ENCODE results near the gene AGPAT2. TPM values are rescaled to one million over a fixed set of nuclear protein-coding genes. Genes with fewer than 3 reads are reported as not detected.
"Not testable (repeated sequence)": the region's sequence is repeated elsewhere in the genome, so short reads cannot be mapped to it uniquely, and the experiment has no call there.

AGPAT2 gene
- total RNA-seq, 2 experiments from 2014 or later: 16.9 to 20.5 TPM

- no peak for DNase-seq
- Mint-ChIP-seq H3K27ac (no peak overlapping the region), H3K27me3 (peaks cover 41% of the 10 kb centered on the region), H3K36me3 (no peaks in the 10 kb centered on the region), H3K4me1 (peaks cover 3% of the 10 kb centered on the region), H3K9me3 (ENCODE audit: low read depth) (no peaks in the 10 kb centered on the region), H3K4me3 (no peak overlapping the region)
- CTCF ChIA-PET: no interaction called here
- no peak for ATAC-seq
Measured at GRCh38 chr9:136714893-136715274, 27.6 kb upstream of the AGPAT2 start.

GRCh38 chr9:136714096-136714892, 27.0 kb upstream of the AGPAT2 start:
- CTCF ChIA-PET: interaction anchor here (1.5 to 1.6 kb wide), 2 partner anchors 11 to 15 kb away, joined by 4 to 7 read pairs; no protein-coding TSS in a partner anchor
- peaks cover 3% of the 10 kb centered on the region for H3K4me1 Mint-ChIP-seq
- H3K27ac Mint-ChIP-seq: no peak overlapping the region
- H3K9me3 Mint-ChIP-seq (ENCODE audit: low read depth): no peaks in the 10 kb centered on the region
- DNase-seq (no peak), ATAC-seq (no peak)
- H3K27me3 Mint-ChIP-seq: peaks cover 41% of the 10 kb centered on the region
- no peaks in the 10 kb centered on the region for H3K36me3 Mint-ChIP-seq
- no peak overlapping the region for H3K4me3 Mint-ChIP-seq

- Mint-ChIP-seq H3K4me1 (peaks cover 3% of the 10 kb centered on the region), H3K27ac (no peak overlapping the region), H3K4me3 (no peak overlapping the region), H3K36me3 (no peaks in the 10 kb centered on the region), H3K27me3 (peaks cover 41% of the 10 kb centered on the region), H3K9me3 (ENCODE audit: low read depth) (no peaks in the 10 kb centered on the region)
- DNase-seq (no peak), ATAC-seq (no peak)
- CTCF ChIA-PET: interaction anchor here (1.5 to 2.1 kb wide), 3 partner anchors 12 to 15 kb away, joined by 4 to 7 read pairs (median 7); no protein-coding TSS in a partner anchor
Measured at GRCh38 chr9:136713550-136713949, 26.3 kb upstream of the AGPAT2 start.

- CTCF ChIA-PET: interaction anchor here (1.5 to 2.1 kb wide), 3 partner anchors 13 to 16 kb away, joined by 4 to 7 read pairs (median 7); no protein-coding TSS in a partner anchor
- Mint-ChIP-seq H3K36me3 (no peaks in the 10 kb centered on the region), H3K4me3 (no peak overlapping the region), H3K27ac (no peak overlapping the region), H3K4me1 (peaks cover 3% of the 10 kb centered on the region), H3K27me3 (peaks cover 46% of the 10 kb centered on the region), H3K9me3 (ENCODE audit: low read depth) (no peaks in the 10 kb centered on the region)
- no peak for ATAC-seq
- DNase-seq: no peak
Measured at GRCh38 chr9:136712690-136713544, 25.7 kb upstream of the AGPAT2 start.

DNA sequence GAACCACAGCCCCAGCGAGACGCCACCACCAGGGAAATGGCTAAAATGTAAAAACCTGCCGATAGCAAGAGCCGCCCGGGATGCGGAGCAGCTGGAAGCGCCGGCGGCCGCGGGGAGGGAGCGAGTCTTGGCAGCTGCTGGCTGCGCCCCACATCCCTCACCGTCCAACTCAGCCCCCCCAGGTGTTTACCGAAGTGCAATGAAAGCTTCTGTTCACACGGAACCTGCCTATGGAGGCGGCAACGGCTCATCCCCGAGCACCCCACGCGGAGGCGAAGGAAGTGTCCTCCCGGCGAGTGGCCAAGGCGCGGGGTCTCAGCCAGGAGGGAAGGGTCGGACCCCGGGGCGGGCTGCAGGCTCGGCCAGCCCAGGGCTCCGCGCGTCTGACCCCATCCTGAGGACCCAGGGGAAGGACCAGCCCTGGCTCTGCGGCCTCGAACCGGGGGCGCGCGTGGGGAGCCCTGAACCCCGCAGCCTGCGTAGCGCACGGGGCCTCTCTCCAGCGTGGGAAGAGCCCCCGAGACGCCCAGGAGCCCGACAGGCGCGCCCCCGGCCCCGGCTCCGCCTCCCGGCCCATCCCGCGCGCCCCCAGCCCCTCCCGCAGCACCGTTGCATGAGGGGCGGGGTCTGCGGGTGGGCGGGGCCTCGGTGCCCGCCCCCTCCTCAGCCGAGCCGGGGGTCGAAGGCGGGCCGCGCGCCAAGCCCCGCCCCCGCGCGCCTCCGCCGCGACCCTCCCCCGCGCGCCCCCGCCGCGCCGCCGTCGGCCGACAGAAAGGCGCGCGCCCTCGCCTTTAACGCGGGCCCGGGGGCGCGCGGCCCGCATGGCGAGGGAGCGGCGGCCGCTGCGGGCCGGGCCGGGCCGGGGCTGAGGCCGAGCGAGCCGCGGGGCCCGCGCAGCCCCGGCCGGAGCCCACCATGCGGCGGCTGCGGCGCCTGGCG, 24.8 kb upstream of the AGPAT2 start, which contains the start of gene DIPK1B:
TSS of gene DIPK1B (plus strand) at position 822 of the 939 bp plus-strand sequence. CDS start at position 916, 94 bp downstream.
- peak; percentile 10 for ATAC-seq
- CTCF ChIA-PET: interaction anchor here (2.1 kb wide), 1 partner anchor 15 kb away, joined by 7 read pairs; no protein-coding TSS in a partner anchor
- no peak within 1 kb of the TSS for H3K27ac Mint-ChIP-seq
- H3K36me3 Mint-ChIP-seq: no peaks in the 10 kb centered on the region
- peaks cover 46% of the 10 kb centered on the region for H3K27me3 Mint-ChIP-seq
- no peak for DNase-seq
- no peaks in the 10 kb centered on the region for H3K9me3 Mint-ChIP-seq (ENCODE audit: low read depth)
- no peak within 1 kb of the TSS for H3K4me3 Mint-ChIP-seq
- peaks cover 3% of the 10 kb centered on the region for H3K4me1 Mint-ChIP-seq

- not testable (repeated sequence) for H3K4me3 Mint-ChIP-seq; H3K36me3 Mint-ChIP-seq; H3K27ac Mint-ChIP-seq; ATAC-seq; DNase-seq; H3K9me3 Mint-ChIP-seq (ENCODE audit: low read depth); H3K4me1 Mint-ChIP-seq
- H3K27me3 Mint-ChIP-seq: peaks cover 43% of the 10 kb centered on the region
- CTCF ChIA-PET: interaction anchor here (0.7 kb wide), 1 partner anchor 221 kb away, joined by 3 read pairs; no protein-coding TSS in a partner anchor
Measured at GRCh38 chr9:136711219-136711648, 24.0 kb upstream of the AGPAT2 start.

DNA sequence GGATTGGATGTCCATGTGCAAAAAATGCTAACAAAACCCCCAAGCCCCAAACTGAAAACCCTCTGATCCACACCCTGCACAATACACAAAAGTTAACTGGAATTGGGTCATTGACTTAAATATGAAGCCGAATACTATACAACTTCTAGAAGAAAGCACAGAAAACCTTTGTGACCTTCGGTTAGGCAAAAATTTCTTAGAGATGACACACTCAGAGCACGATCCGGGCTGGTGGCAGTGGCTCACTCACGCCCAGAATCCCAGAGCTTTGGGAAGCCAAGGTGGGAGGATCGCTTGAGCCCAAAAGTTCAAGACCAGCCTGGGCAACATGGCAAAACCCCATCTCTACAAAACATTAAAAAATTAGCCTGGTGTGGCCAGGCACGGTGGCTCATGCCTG, 23.3 kb upstream of the AGPAT2 start:
- CTCF ChIA-PET: interaction anchor here (0.7 to 3.1 kb wide), 2 partner anchors 17 to 221 kb away, joined by 3 to 10 read pairs; no protein-coding TSS in a partner anchor
- Mint-ChIP-seq H3K27ac (no peak overlapping the region), H3K4me1 (peaks cover 3% of the 10 kb centered on the region), H3K9me3 (ENCODE audit: low read depth) (no peaks in the 10 kb centered on the region), H3K4me3 (no peak overlapping the region), H3K27me3 (peaks cover 47% of the 10 kb centered on the region), H3K36me3 (no peaks in the 10 kb centered on the region)
- no peak for ATAC-seq
- DNase-seq: no peak

DNA sequence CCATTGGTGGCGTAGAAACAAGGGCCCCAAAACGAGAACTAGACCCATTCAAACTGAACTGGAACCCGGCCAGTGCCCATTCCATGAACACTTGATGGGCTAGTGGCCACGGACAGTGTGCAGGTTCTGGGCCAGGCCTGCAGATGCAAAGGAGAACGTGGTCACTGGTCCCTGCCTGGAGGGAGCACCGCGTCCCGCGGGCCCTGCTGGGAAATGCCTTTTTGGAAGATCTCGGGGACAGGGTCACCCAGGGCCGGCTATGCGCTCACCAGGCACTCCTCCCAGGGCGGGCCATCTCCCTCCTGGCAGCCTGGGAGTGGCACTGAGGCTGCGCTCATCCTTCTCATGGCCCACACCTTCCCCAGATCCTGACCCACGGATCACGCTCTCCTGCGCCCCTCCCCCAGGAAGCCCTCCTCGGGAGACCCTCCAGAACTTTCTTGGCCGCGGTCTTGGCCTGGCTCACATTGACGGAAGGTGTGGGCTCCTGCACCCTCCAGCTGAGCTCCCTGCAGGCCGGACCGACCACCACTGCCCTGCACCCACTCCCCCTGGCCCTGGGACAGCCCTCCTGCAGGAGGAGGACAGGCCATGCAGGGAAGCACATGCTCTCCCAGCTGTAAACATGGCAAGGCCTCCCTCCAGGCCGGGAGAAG, 22.3 kb upstream of the AGPAT2 start:
- H3K4me1 Mint-ChIP-seq: peaks cover 3% of the 10 kb centered on the region
- H3K27me3 Mint-ChIP-seq: peaks cover 51% of the 10 kb centered on the region
- H3K9me3 Mint-ChIP-seq (ENCODE audit: low read depth): no peaks in the 10 kb centered on the region
- no peak overlapping the region for H3K4me3 Mint-ChIP-seq
- ATAC-seq (no peak), DNase-seq (no peak)
- CTCF ChIA-PET: interaction anchor here (3.1 kb wide), 1 partner anchor 18 kb away, joined by 10 read pairs; no protein-coding TSS in a partner anchor
- no peak overlapping the region for H3K27ac Mint-ChIP-seq
- H3K36me3 Mint-ChIP-seq: no peaks in the 10 kb centered on the region

DNA sequence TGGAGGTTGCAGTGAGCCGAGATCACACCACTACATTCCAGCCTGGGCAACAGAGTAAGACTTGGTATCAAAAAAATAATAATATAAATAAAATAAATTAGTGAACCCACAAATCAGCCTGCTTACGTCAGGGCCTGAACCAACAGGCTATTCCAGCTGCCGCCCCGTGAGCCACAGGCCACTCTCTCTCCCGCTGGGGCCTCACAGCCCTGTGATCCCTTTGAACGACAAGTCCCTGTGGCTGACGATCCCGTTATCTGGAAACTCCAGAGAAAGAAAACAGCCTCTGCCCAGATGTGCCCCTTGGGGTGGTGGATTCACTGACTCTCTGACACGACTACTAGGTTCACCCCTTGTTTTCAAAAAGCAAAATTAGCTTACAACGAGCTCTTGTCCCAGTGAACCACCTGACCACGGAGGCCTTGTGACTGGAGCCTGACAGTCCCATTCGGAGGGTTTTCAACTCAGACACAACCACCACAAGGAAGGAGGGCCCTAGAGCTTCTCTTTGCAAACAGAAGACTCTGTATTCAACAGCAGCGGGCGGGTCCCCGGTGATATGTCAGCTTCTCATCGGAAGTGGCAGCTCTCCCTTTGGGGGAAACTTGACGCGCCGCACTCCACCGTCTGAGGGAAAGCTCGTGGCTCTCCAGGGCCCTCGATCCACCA, 20.7 kb upstream of the AGPAT2 start:
- ATAC-seq (no peak), DNase-seq (no peak)
- Mint-ChIP-seq H3K9me3 (ENCODE audit: low read depth) (no peaks in the 10 kb centered on the region), H3K36me3 (no peaks in the 10 kb centered on the region), H3K27me3 (peaks cover 42% of the 10 kb centered on the region), H3K4me3 (no peak overlapping the region), H3K27ac (no peak overlapping the region), H3K4me1 (peaks cover 7% of the 10 kb centered on the region)
- CTCF ChIA-PET: interaction anchor here (1.3 to 3.1 kb wide), 3 partner anchors 19 to 38 kb away, joined by 3 to 10 read pairs (median 4); no protein-coding TSS in a partner anchor

- CTCF ChIA-PET: no interaction called here
- no peak overlapping the region for H3K27ac Mint-ChIP-seq
- no peaks in the 10 kb centered on the region for H3K9me3 Mint-ChIP-seq (ENCODE audit: low read depth)
- H3K4me1 Mint-ChIP-seq: peaks cover 12% of the 10 kb centered on the region
- no peaks in the 10 kb centered on the region for H3K36me3 Mint-ChIP-seq
- no peak for ATAC-seq
- H3K27me3 Mint-ChIP-seq: peaks cover 40% of the 10 kb centered on the region
- H3K4me3 Mint-ChIP-seq: no peak overlapping the region
- no peak for DNase-seq
Measured at GRCh38 chr9:136707011-136707410, 19.8 kb upstream of the AGPAT2 start.

- CTCF ChIA-PET: interaction anchor here (1.0 kb wide), 1 partner anchor 218 kb away, joined by 3 read pairs; no protein-coding TSS in a partner anchor
- H3K27ac Mint-ChIP-seq: no peak overlapping the region
- H3K36me3 Mint-ChIP-seq: no peaks in the 10 kb centered on the region
- no peak overlapping the region for H3K4me3 Mint-ChIP-seq
- H3K9me3 Mint-ChIP-seq (ENCODE audit: low read depth): no peaks in the 10 kb centered on the region
- H3K27me3 Mint-ChIP-seq: peaks cover 27% of the 10 kb centered on the region
- peaks cover 20% of the 10 kb centered on the region for H3K4me1 Mint-ChIP-seq
- ATAC-seq (no peak), DNase-seq (no peak)
Measured at GRCh38 chr9:136705564-136705963, 18.3 kb upstream of the AGPAT2 start.
